GM12878 (cell line): ENCODE results near the gene APH1B. TPM values are rescaled to one million over a fixed set of nuclear protein-coding genes. Genes with fewer than 3 reads are reported as not detected.

Source experiments
- EZH2 ChIP-seq: IDR thresholded peaks from 2 replicates; pipeline ENCODE4 v1.6.1; 2012; ENCODE audit warnings: low read depth, mild to moderate bottlenecking, control low read depth, inconsistent platforms, low read length, borderline replicate concordance; ENCODE audit not compliant: control insufficient read depth
- HCFC1 ChIP-seq: fragments of 150-350 bp; IDR thresholded peaks from 2 replicates; pipeline ENCODE4 v1.6.1; 2014; ENCODE audit warnings: low read length
- IKZF1 ChIP-seq: fragments of 450-650 bp; conservative IDR thresholded peaks from 2 replicates; pipeline ENCODE4 v1.6.1; 2017; ENCODE audit warnings: antibody characterized with exemption, mild to moderate bottlenecking
- IRF5 ChIP-seq: fragments of 450-650 bp; IDR thresholded peaks from 2 replicates; pipeline ENCODE4 v1.6.1; 2017; ENCODE audit warnings: borderline replicate concordance
- JUNB ChIP-seq: IDR thresholded peaks from 2 replicates; pipeline ENCODE4 v1.6.1; 2016; ENCODE audit warnings: antibody characterized with exemption, mild to moderate bottlenecking
- MTA3 ChIP-seq: IDR thresholded peaks from 2 replicates; pipeline ENCODE4 v1.6.1; 2012; ENCODE audit warnings: low read length, inconsistent platforms, borderline replicate concordance
- NKRF ChIP-seq: fragments of 450-650 bp; conservative IDR thresholded peaks from 2 replicates; pipeline ENCODE4 v1.6.1; 2017; ENCODE audit warnings: mild to moderate bottlenecking, moderate library complexity
- PBX3 ChIP-seq: IDR thresholded peaks from 2 replicates; pipeline ENCODE4 v1.6.1; 2011; ENCODE audit warnings: mild to moderate bottlenecking, low read depth, low read length, moderate library complexity; ENCODE audit not compliant: insufficient replicate concordance
- PRDM15 ChIP-seq: fragments of 450-650 bp; formaldehyde crosslinking; IDR thresholded peaks from 2 replicates; pipeline ENCODE4 v1.4.0; 2020; ENCODE audit warnings: mild to moderate bottlenecking, moderate library complexity
- REST ChIP-seq: IDR thresholded peaks from 2 replicates; pipeline ENCODE4 v1.6.1; 2012; ENCODE audit warnings: mild to moderate bottlenecking, low read depth, low read length
- SMAD1 ChIP-seq: fragments of 450-650 bp; IDR thresholded peaks from 2 replicates; pipeline ENCODE4 v1.6.1; 2018; ENCODE audit warnings: mild to moderate bottlenecking, low read depth; ENCODE audit not compliant: partially characterized antibody
- SPI1 ChIP-seq: IDR thresholded peaks from 2 replicates; pipeline ENCODE4 v1.6.1; 2011; ENCODE audit warnings: low read depth, mild to moderate bottlenecking, low read length, moderate library complexity, borderline replicate concordance; ENCODE audit not compliant: insufficient read depth
- ZBTB4 ChIP-seq: fragments of 450-650 bp; formaldehyde crosslinking; IDR thresholded peaks from 2 replicates; pipeline ENCODE4 v1.4.0; 2022; ENCODE audit warnings: mild to moderate bottlenecking, moderate library complexity
- polyA plus RNA-seq, 11 experiments: library from polyadenylated mRNA; depleted of rRNA in 4 of 11; unstranded in 6 of 11; stranded (reverse) in 5 of 11; fragments of >200 nt; fragmentation: Nextera tagmentation in 4 of 11; fragmentation: Illumina TruSeq in 1 of 11; extraction: Ambion mirVana in 4 of 11; extraction: Trizol in 1 of 11; gene quantifications; 1 replicate in 1 of 11; 2 replicates in 10 of 11; pipeline versions ENCODE4 v1.2.1 to v1.2.3, GENCODE V29; 2011 to 2016; ENCODE audit warnings: inconsistent platforms in 2 of 11, missing spikeins in 2 of 11, low read depth in 1 of 11
- total RNA-seq, 4 experiments: library from RNA; depleted of rRNA in 3 of 4; stranded (reverse); fragments of >200 nt in 3 of 4; fragmentation: Illumina TruSeq in 1 of 4; extraction: Trizol in 1 of 4; gene quantifications; 2 replicates each; pipeline versions ENCODE4 v1.2.1 to v1.2.3, GENCODE V29; 2013 to 2021

APH1B gene
- total and polyA plus RNA-seq, 10 of the 15 experiments (the other 5 are each of a cell fraction or from before 2014, with no cell fraction given): 5.0 to 20.8 (median 11.1) TPM

- TF ChIP-seq PBX3: no peak
- no peak for TF ChIP-seq REST
- TF ChIP-seq JUNB: peak; percentile 50
- no peak for TF ChIP-seq NKRF
- TF ChIP-seq PRDM15 (CRISPR knock-in tag): no peak
- no peak for TF ChIP-seq MTA3
- TF ChIP-seq HCFC1: no peak
- TF ChIP-seq IKZF1: peak; percentile 62
- no peak for TF ChIP-seq SMAD1
- TF ChIP-seq ZBTB4: no peak
- TF ChIP-seq SPI1: peak; percentile 21; the same call in 1 of the 2 replicates
- no peak for TF ChIP-seq IRF5
- TF ChIP-seq EZH2: no peak
These were observed 38.6 kb upstream of the APH1B start (continued) for GRCh38 chr15:63238796-63239195.
